Activated gamma-delta T cell treated with anti-CD3 and anti-CD28 coated beads, Interleukin-2, amount 50 U/mL, for 16 hours (primary cell): ENCODE results near the gene TBC1D4.

ENCODE experiments used
- DNase-seq: peaks from one replicate; pipeline ENCODE4 v3.0.0-alpha.2; 2020; ENCODE audit warnings: low read depth

The TBC1D4 gene

GRCh38 chr13:75418186-75418843 is 63.7 kb downstream of the TBC1D4 start:
- no peak for DNase-seq

- no peak for DNase-seq
Observed at GRCh38 chr13:75417656-75418055, 64.3 kb downstream of the TBC1D4 start.

- DNase-seq: no peak
Observed at GRCh38 chr13:75417012-75417384, 65.0 kb downstream of the TBC1D4 start.

- DNase-seq: no peak
Observed at GRCh38 chr13:75416327-75417011, 65.5 kb downstream of the TBC1D4 start.

- no peak for DNase-seq
Observed at GRCh38 chr13:75415694-75416093, 66.3 kb downstream of the TBC1D4 start.

- DNase-seq: no peak
Observed at GRCh38 chr13:75415171-75415570, 66.8 kb downstream of the TBC1D4 start.

- DNase-seq: no peak
Observed at GRCh38 chr13:75414036-75414827, 67.7 kb downstream of the TBC1D4 start.

- no peak for DNase-seq
Observed at GRCh38 chr13:75411924-75412537, 69.9 kb downstream of the TBC1D4 start.

GRCh38 chr13:75410207-75410606 is 71.8 kb downstream of the TBC1D4 start:
- DNase-seq: no peak

- no peak for DNase-seq
Observed at GRCh38 chr13:75407998-75408397, 74.0 kb downstream of the TBC1D4 start.

- no peak for DNase-seq
Observed at GRCh38 chr13:75407473-75407872, 74.5 kb downstream of the TBC1D4 start.

- no peak for DNase-seq
Observed at GRCh38 chr13:75405976-75406703, 75.8 kb downstream of the TBC1D4 start.

GRCh38 chr13:75404726-75405125 is 77.2 kb downstream of the TBC1D4 start:
- DNase-seq: no peak

- DNase-seq: no peak
Observed at GRCh38 chr13:75402787-75403186, 79.2 kb downstream of the TBC1D4 start.

- no peak for DNase-seq
Observed at GRCh38 chr13:75400775-75401174, 81.2 kb downstream of the TBC1D4 start.

- DNase-seq: no peak
Observed at GRCh38 chr13:75399879-75400217, 82.1 kb downstream of the TBC1D4 start.

GRCh38 chr13:75399168-75399878 is 82.6 kb downstream of the TBC1D4 start:
- no peak for DNase-seq

GRCh38 chr13:75398072-75398471 is 83.9 kb downstream of the TBC1D4 start:
- DNase-seq: no peak

- DNase-seq: no peak
Observed at GRCh38 chr13:75395901-75396300, 86.1 kb downstream of the TBC1D4 start.

- no peak for DNase-seq
Observed at GRCh38 chr13:75395066-75395465, 86.9 kb downstream of the TBC1D4 start.

GRCh38 chr13:75393839-75394520 is 88.0 kb downstream of the TBC1D4 start:
- DNase-seq: no peak
